ENCODE data around the gene MAZ.
"Not testable (repeated sequence)": the region's sequence is repeated elsewhere in the genome, so short reads cannot be mapped to it uniquely, and the experiment has no call there.

The MAZ gene

GRCh38 chr16:29765167-29766032, 40.9 kb upstream of the MAZ start:
- H3K27ac ChIP-seq, result peak overlapping the region; percentile 64
- no peak for TF ChIP-seq ZFX (IDR thresholded peaks at IDR 0.05; ENCODE audit: borderline replicate concordance)
- no peak for TF ChIP-seq CTCF (IDR thresholded peaks at IDR 0.05)

- no peak overlapping the region; the same call in 1 of the 2 replicates for H3K27ac ChIP-seq
- TF ChIP-seq CTCF (IDR thresholded peaks at IDR 0.05) (no peak), ZFX (IDR thresholded peaks at IDR 0.05; ENCODE audit: borderline replicate concordance) (no peak)
Measured at GRCh38 chr16:29766571-29766970, 39.8 kb upstream of the MAZ start.

GRCh38 chr16:29767062-29767461, 39.3 kb upstream of the MAZ start:
- TF ChIP-seq ZFX (IDR thresholded peaks at IDR 0.05; ENCODE audit: borderline replicate concordance), result no peak
- no peak for TF ChIP-seq CTCF (IDR thresholded peaks at IDR 0.05)
- 0 out of 2 replicates have a peak overlapping the region, but pooled peaks have one; percentile 12 for H3K27ac ChIP-seq

- no peak overlapping the region for H3K27ac ChIP-seq
- no peak for TF ChIP-seq ZFX (IDR thresholded peaks at IDR 0.05; ENCODE audit: borderline replicate concordance)
- TF ChIP-seq CTCF (IDR thresholded peaks at IDR 0.05), result no peak
Measured at GRCh38 chr16:29769507-29769906, 36.8 kb upstream of the MAZ start.

- TF ChIP-seq CTCF (IDR thresholded peaks at IDR 0.05), result no peak
- TF ChIP-seq ZFX (IDR thresholded peaks at IDR 0.05; ENCODE audit: borderline replicate concordance), result no peak
- H3K27ac ChIP-seq, result no peak overlapping the region
Measured at GRCh38 chr16:29770250-29770929, 35.9 kb upstream of the MAZ start.

GRCh38 chr16:29772330-29772729, 34.0 kb upstream of the MAZ start:
- H3K27ac ChIP-seq, result not testable (repeated sequence)

DNA sequence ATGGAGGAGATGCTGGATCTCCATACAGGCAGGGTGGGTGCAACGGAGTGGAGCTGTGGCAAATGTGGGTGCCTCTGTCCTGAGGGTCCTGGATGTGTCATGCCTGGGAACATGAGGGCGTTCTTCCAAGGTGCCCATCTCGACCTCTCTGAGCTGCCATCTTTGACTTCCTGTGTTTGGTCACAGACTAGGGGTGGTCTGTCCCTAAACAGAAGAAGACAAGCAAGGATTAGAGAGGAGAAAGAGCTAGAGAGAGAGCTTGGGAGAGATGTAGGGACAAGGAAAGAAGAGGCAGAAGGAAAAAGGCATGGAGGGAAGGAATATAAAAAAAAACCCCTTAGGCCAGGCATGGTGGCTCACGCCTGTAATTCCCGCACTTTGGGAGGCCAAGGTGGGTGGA, 31.6 kb upstream of the MAZ start:
- no peak overlapping the region for H3K27ac ChIP-seq

More for the DNA sequence above, 31.6 kb upstream of the MAZ start:
- TF ChIP-seq CTCF (IDR thresholded peaks at IDR 0.05) (no peak), ZFX (IDR thresholded peaks at IDR 0.05; ENCODE audit: borderline replicate concordance) (no peak)

All from 22Rv1 (cell line).